Naive thymus-derived CD4-positive, alpha-beta T cell (primary cell): ENCODE data around the gene PELI2. TPM values are rescaled to one million over a fixed set of nuclear protein-coding genes. Genes with fewer than 3 reads are reported as not detected.
A peak's percentile ranks its signal among the peaks of the same experiment; 100 is the strongest.

Source experiments
- ATAC-seq: fragments of 150-1000 bp; cut with Tn5 transposase; 2 replicates; pipeline ENCODE4 v1.10.0; 2021; ENCODE audit warnings: mild to moderate bottlenecking, moderate library complexity
- CTCF ChIA-PET: fragments of 350-600 bp; sonication (Branson Sonifier 250); formaldehyde crosslinking; loops from one replicate; lab custom pipeline; 2021; ENCODE audit warnings: antibody characterized with exemption; lab: Charles Lee
- POLR2A ChIA-PET: fragments of 350-600 bp; sonication (Branson Sonifier 250); formaldehyde crosslinking; loops from one replicate; lab custom pipeline; 2021; ENCODE audit warnings: antibody characterized with exemption, inconsistent platforms; lab: Charles Lee
- DNase-seq, 9 donors: peaks; one replicate each; pipeline versions ENCODE4 v3.0.0 to v3.0.0-alpha.2; 2020 to 2022; ENCODE audit warnings: mixed read lengths in 1 of 9
- H3K27ac ChIP-seq: one replicate; pipeline ENCODE4 v1.7.0; 2013; ENCODE audit warnings: mild to moderate bottlenecking, low read depth, low read length, moderate library complexity
- H3K27me3 ChIP-seq, 2 donors: one replicate each; pipeline ENCODE4 v1.7.0; 2013; ENCODE audit warnings: low read length in 2 of 2, mild to moderate bottlenecking in 2 of 2, moderate library complexity in 2 of 2; ENCODE audit not compliant: control insufficient read depth in 2 of 2, insufficient read depth in 2 of 2
- H3K36me3 ChIP-seq, 3 experiments: 1 replicate in 2 of 3; 2 replicates in 1 of 3; pipeline ENCODE4 v1.7.0; 2013; ENCODE audit warnings: low read length in 3 of 3, mild to moderate bottlenecking in 3 of 3, moderate library complexity in 1 of 3; ENCODE audit not compliant: insufficient read depth in 3 of 3, control insufficient read depth in 2 of 3
- H3K4me1 ChIP-seq, 2 donors: one replicate each; pipeline ENCODE4 v1.7.0; 2013; ENCODE audit warnings: low read length in 2 of 2, mild to moderate bottlenecking in 2 of 2, moderate library complexity in 1 of 2; ENCODE audit not compliant: control insufficient read depth in 2 of 2, insufficient read depth in 2 of 2
- H3K4me3 ChIP-seq: 2 replicates; pipeline ENCODE4 v1.7.0; 2013; ENCODE audit warnings: mild to moderate bottlenecking, low read length
- H3K9me3 ChIP-seq, 3 experiments: 1 replicate in 2 of 3; 2 replicates in 1 of 3; pipeline ENCODE4 v1.7.0; 2013; ENCODE audit warnings: low read length in 3 of 3; ENCODE audit not compliant: control insufficient read depth in 2 of 3
- H3K27ac Mint-ChIP-seq, 9 donors: one replicate each; pipeline ENCODE4 v1.8.0; 2020 to 2022; ENCODE audit warnings: mixed read lengths in 9 of 9, mild to moderate bottlenecking in 8 of 9, moderate library complexity in 5 of 9, inconsistent platforms in 2 of 9
- H3K27me3 Mint-ChIP-seq, 5 donors: one replicate each; pipeline ENCODE4 v1.8.0; 2021 to 2022; ENCODE audit warnings: mixed read lengths in 5 of 5, mild to moderate bottlenecking in 1 of 5
- H3K36me3 Mint-ChIP-seq, 5 donors: one replicate each; pipeline ENCODE4 v1.8.0; 2020 to 2022; ENCODE audit warnings: mixed read lengths in 5 of 5, mild to moderate bottlenecking in 3 of 5, inconsistent platforms in 1 of 5
- H3K4me1 Mint-ChIP-seq, 7 donors: one replicate each; pipeline ENCODE4 v1.8.0; 2020 to 2022; ENCODE audit warnings: mixed read lengths in 7 of 7, mild to moderate bottlenecking in 3 of 7, inconsistent platforms in 1 of 7
- H3K4me3 Mint-ChIP-seq, 10 donors: one replicate each; pipeline ENCODE4 v1.8.0; 2020 to 2022; ENCODE audit warnings: mild to moderate bottlenecking in 10 of 10, mixed read lengths in 10 of 10, moderate library complexity in 6 of 10, inconsistent platforms in 2 of 10
- H3K9me3 Mint-ChIP-seq, 11 donors: one replicate each; pipeline ENCODE4 v1.8.0; 2020 to 2022; ENCODE audit warnings: mixed read lengths in 11 of 11, mild to moderate bottlenecking in 4 of 11, inconsistent platforms in 1 of 11, moderate library complexity in 1 of 11
- intact Hi-C, 2 donors: fragments of 100-400 bp; cut with micrococcal nuclease; formaldehyde crosslinking; loops; one replicate each; pipeline ENCODE4 v1.15.1; 2023
- polyA plus RNA-seq, 2 donors: library from polyadenylated mRNA; unstranded; fragments of 300-500 nt; fragmentation: Illumina TruSeq; gene quantifications; one replicate each; pipeline ENCODE4 v1.2.3, GENCODE V29; 2021
- total RNA-seq, 6 experiments: library from RNA in 5 of 6; stranded (reverse) in 5 of 6; gene quantifications; 1 replicate in 5 of 6; 2 replicates in 1 of 6; pipeline ENCODE4 v1.2.3 and lab custom pipeline; 2021 to 2026

PELI2 gene
- total and polyA plus RNA-seq, 7 experiments from 2014 or later = 1.7 to 24.7 (median 11.3) TPM

DNA sequence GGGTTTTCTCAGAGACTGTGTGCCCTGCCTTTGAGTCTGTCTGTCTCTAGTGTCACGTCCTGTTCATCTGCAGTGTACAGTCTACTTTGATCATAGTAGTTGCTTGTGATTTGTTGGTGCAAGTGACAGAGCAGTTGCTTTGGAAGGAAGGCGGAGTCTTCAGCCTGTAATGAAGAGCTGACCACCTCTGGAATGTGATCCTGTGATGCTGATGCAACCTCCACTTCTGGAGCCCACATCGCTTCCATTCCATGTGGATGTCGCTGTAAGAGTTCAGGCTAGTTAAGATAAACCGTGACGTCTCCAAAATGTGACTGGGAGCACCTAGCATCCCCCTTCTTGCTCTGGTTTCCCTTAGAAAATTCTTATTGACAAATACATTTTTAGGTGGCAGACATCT is 51.8 kb downstream of the PELI2 start:
- Histone ChIP-seq H3K9me3 (peaks cover 0 to 5% (median 0%) of the 10 kb centered on the region in 3 experiments), H3K27ac (no peak overlapping the region), H3K36me3 (no peaks in the 10 kb centered on the region), H3K27me3 (no peaks in the 10 kb centered on the region), H3K4me3 (no peak overlapping the region), H3K4me1 (peaks cover 3 to 26% of the 10 kb centered on the region in 2 donors)
- Mint-ChIP-seq H3K27ac (peak overlapping the region in 1 of 9 donors; percentile 45), H3K4me3 (peak overlapping the region in 1 of 10 donors; percentile 6), H3K36me3 (peaks cover 10 to 36% (median 27%) of the 10 kb centered on the region in 5 donors), H3K4me1 (peaks cover 40 to 80% (median 64%) of the 10 kb centered on the region in 7 donors), H3K27me3 (no peaks in the 10 kb centered on the region), H3K9me3 (peaks cover 9 to 34% (median 22%) of the 10 kb centered on the region in 11 donors)
- no peak for ATAC-seq
- intact Hi-C loops = loop anchor here in 1 of 2 donors (5.0 to 10.0 kb wide), 2 partner anchors 165 to 363 kb away; no protein-coding TSS in a partner anchor
- DNase-seq = peak in 1 of 9 donors; percentile 28
- POLR2A ChIA-PET = no interaction called here
- CTCF ChIA-PET = no interaction called here

DNA sequence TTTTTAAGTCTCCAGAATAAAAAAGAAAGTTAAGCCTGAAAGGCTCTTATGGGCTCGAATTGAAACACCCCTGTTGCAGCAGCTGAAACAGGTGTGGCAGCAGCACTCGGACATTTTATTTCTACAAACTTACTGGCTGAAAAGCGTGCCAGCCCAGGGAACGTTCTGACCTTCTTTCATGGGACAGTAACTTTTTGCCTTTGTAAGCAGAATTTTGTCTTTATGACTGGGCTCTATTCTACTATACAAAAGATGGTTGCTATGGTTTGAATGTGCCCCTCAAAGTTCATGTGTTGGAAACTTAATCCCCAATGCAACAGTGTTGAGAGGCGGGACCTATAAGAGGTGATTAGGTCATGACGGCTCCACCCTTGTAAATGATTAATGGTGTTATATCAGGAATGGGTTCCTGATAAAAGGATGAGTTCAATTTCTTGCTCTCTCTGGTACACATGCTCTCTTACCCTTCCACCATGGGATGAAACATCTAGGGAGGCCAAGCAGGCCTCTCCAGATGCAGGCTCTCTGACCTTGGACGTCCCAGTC is 52.7 kb downstream of the PELI2 start:
- Histone ChIP-seq H3K27me3 (no peaks in the 10 kb centered on the region), H3K36me3 (no peaks in the 10 kb centered on the region), H3K27ac (no peak overlapping the region), H3K4me1 (peaks cover 3 to 26% of the 10 kb centered on the region in 2 donors), H3K9me3 (peaks cover 0 to 4% (median 0%) of the 10 kb centered on the region in 3 experiments), H3K4me3 (no peak overlapping the region)
- CTCF ChIA-PET = no interaction called here
- peaks cover 6 to 25% (median 14%) of the 10 kb centered on the region in 11 donors for H3K9me3 Mint-ChIP-seq
- intact Hi-C loops = loop anchor here in 1 of 2 donors (5.0 to 10.0 kb wide), 2 partner anchors 166 to 364 kb away; no protein-coding TSS in a partner anchor
- no peak for DNase-seq
- peaks cover 4 to 34% (median 29%) of the 10 kb centered on the region in 5 donors for H3K36me3 Mint-ChIP-seq
- H3K27me3 Mint-ChIP-seq = no peaks in the 10 kb centered on the region
- peak overlapping the region in 4 of 10 donors; percentile 36 to 51 (median 45) for H3K4me3 Mint-ChIP-seq
- POLR2A ChIA-PET = no interaction called here
- peak overlapping the region in 3 of 9 donors; percentile 73 to 84 (median 79) for H3K27ac Mint-ChIP-seq
- peaks cover 39 to 76% (median 64%) of the 10 kb centered on the region in 7 donors for H3K4me1 Mint-ChIP-seq
- ATAC-seq = no peak

DNA sequence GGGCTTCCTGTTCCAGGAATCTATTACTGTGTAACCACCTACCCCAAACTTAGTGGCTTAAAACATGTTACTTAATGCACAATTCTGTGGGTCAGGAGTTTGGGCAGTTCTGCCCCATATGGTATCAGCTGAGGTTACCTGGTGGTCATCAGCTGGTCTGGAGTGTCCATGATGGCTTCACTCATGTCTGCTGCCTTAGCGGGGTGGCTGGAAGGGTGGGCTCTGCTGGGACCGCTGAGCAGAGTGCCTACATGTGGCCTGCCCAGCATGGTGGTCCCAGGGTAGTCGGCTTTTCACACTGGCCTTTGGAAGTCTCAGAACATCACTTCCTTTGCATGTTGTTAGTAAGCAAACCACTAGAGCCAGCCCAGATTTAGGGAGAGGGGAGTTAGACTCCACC is 53.9 kb downstream of the PELI2 start:
- Histone ChIP-seq H3K4me1 (peaks cover 3 to 26% of the 10 kb centered on the region in 2 donors), H3K9me3 (no peaks in the 10 kb centered on the region), H3K27me3 (no peaks in the 10 kb centered on the region), H3K27ac (no peak overlapping the region), H3K4me3 (no peak overlapping the region), H3K36me3 (no peaks in the 10 kb centered on the region)
- ChIA-PET POLR2A (no interaction called here), CTCF (interaction anchor here (0.6 kb wide), 1 partner anchor 476 kb away, joined by 4 read pairs; no protein-coding TSS in a partner anchor)
- peak; percentile 13 for ATAC-seq
- H3K27me3 Mint-ChIP-seq = no peaks in the 10 kb centered on the region
- peaks cover 3 to 16% (median 7%) of the 10 kb centered on the region in 11 donors for H3K9me3 Mint-ChIP-seq
- H3K4me3 Mint-ChIP-seq = peak overlapping the region in 8 of 10 donors; percentile 1 to 75 (median 44)
- DNase-seq = no peak
- intact Hi-C loops = loop anchor here in 1 of 2 donors (2.0 to 10.0 kb wide), 4 partner anchors 23 to 365 kb away; partner anchors contain the start of gene PELI2
- H3K4me1 Mint-ChIP-seq = peaks cover 37 to 75% (median 64%) of the 10 kb centered on the region in 7 donors
- H3K36me3 Mint-ChIP-seq = peaks cover 0 to 30% (median 21%) of the 10 kb centered on the region in 5 donors
- peak overlapping the region in 7 of 9 donors; percentile 7 to 91 (median 56) for H3K27ac Mint-ChIP-seq

DNA sequence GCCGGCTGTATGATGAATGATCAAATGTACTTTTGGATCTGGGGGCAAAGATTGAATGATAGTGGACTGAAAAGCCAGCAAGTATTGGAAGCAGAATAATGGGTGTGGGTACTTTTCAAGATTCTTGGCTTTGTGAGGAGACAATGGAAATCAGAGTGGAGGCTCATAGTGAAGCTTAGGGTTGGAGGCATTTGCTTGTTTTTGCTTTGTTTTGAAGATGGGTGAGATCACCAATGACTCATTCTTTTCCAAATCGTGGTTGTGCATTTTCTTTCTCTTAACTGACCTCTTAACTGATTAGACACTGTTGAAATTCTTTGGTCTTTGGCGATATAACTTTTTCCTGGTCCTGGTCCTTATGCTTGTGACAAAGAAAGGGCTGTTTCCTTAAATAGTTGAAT is 54.4 kb downstream of the PELI2 start:
- no peak for DNase-seq
- Mint-ChIP-seq H3K9me3 (peaks cover 0 to 11% (median 2%) of the 10 kb centered on the region in 11 donors), H3K27me3 (no peaks in the 10 kb centered on the region), H3K27ac (peak overlapping the region; percentile 2 to 91 (median 54)), H3K4me1 (peaks cover 32 to 70% (median 63%) of the 10 kb centered on the region in 7 donors), H3K36me3 (peaks cover 0 to 26% (median 17%) of the 10 kb centered on the region in 5 donors), H3K4me3 (peak overlapping the region; percentile 15 to 75 (median 42))
- ATAC-seq = no peak
- Histone ChIP-seq H3K27ac (no peak overlapping the region), H3K36me3 (no peaks in the 10 kb centered on the region), H3K9me3 (no peaks in the 10 kb centered on the region), H3K27me3 (no peaks in the 10 kb centered on the region), H3K4me3 (no peak overlapping the region), H3K4me1 (peaks cover 3 to 26% of the 10 kb centered on the region in 2 donors)
- POLR2A ChIA-PET = interaction anchor here (0.7 kb wide), 1 partner anchor 53 kb away, joined by 3 read pairs; no protein-coding TSS in a partner anchor
- CTCF ChIA-PET = interaction anchor here (0.6 kb wide), 1 partner anchor 476 kb away, joined by 4 read pairs; no protein-coding TSS in a partner anchor
- intact Hi-C loops = loop anchor here in 1 of 2 donors (2.0 to 10.0 kb wide), 4 partner anchors 22 to 365 kb away; partner anchors contain the start of gene PELI2

DNA sequence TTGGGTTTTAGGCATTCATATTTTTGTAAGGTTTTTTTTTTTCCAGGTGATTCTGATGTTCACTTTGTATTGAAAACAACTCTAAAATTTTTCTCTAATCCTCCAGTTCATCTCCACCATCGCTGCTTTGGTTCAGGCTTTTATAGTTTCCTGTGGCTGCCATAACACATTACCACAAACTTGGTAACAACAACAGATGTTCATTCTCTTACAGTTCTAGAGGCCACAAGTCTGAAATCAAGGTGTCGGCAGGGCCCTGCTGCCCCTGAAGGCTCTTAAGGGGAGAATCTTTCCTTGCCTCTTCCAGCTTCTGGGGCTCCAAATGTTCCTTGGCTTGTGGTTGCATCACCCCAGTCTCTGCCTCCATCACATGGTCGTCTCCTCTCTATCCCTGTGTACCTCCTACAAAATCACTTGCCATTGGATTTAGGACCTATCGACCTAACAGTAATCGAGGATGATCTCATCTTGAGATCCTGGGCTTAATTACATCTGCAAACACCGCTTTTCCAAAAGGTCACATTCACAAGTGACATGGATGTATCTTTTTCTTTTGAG is 55.2 kb downstream of the PELI2 start:
- Histone ChIP-seq H3K36me3 (no peaks in the 10 kb centered on the region), H3K9me3 (no peaks in the 10 kb centered on the region), H3K27me3 (no peaks in the 10 kb centered on the region), H3K4me1 (peaks cover 3 to 26% of the 10 kb centered on the region in 2 donors), H3K4me3 (no peak overlapping the region), H3K27ac (no peak overlapping the region)
- peaks cover 0 to 8% (median 2%) of the 10 kb centered on the region in 11 donors for H3K9me3 Mint-ChIP-seq
- CTCF ChIA-PET = no interaction called here
- intact Hi-C loops = loop anchor here in 1 of 2 donors (2.0 to 10.0 kb wide), 4 partner anchors 21 to 366 kb away; partner anchors contain the start of gene PELI2
- peak overlapping the region; percentile 0 to 75 (median 30) for H3K4me3 Mint-ChIP-seq
- peak overlapping the region in 8 of 9 donors; percentile 51 to 91 (median 68) for H3K27ac Mint-ChIP-seq
- peak; percentile 44 for ATAC-seq
- no peaks in the 10 kb centered on the region for H3K27me3 Mint-ChIP-seq
- peaks cover 0 to 23% (median 17%) of the 10 kb centered on the region in 5 donors for H3K36me3 Mint-ChIP-seq
- POLR2A ChIA-PET = interaction anchor here (0.7 kb wide), 1 partner anchor 54 kb away, joined by 3 read pairs; no protein-coding TSS in a partner anchor
- peak in 4 of 9 donors; percentile 32 to 67 (median 37) for DNase-seq
- H3K4me1 Mint-ChIP-seq = peaks cover 31 to 65% (median 58%) of the 10 kb centered on the region in 7 donors

DNA sequence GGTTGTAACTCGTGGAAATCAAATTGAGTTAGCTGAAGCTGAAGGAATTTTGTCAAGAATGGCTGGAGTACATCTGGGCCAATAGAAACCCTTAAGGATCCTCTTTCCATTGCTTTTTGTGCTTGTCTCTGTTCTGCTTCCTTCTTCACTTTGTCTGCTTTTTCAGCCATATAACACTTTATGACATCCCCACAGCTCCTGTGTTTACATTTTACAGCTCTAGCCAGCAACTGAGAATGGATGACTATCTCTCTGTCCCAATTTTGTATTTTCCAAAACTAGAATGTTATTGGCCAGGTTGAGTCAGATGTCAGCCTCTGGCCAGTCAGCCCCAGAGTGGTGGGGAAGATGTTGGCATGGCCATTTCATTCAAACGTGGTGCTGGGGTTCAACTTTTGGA is 57.6 kb downstream of the PELI2 start:
- intact Hi-C loops = loop anchor here in 1 of 2 donors (10.0 kb wide), 1 partner anchor 171 kb away; no protein-coding TSS in a partner anchor
- ATAC-seq = no peak
- no peaks in the 10 kb centered on the region for H3K27me3 Mint-ChIP-seq
- H3K4me3 Mint-ChIP-seq = no peak overlapping the region
- Histone ChIP-seq H3K4me1 (peaks cover 3 to 19% of the 10 kb centered on the region in 2 donors), H3K27me3 (no peaks in the 10 kb centered on the region), H3K27ac (no peak overlapping the region), H3K4me3 (no peak overlapping the region), H3K36me3 (no peaks in the 10 kb centered on the region), H3K9me3 (no peaks in the 10 kb centered on the region)
- H3K27ac Mint-ChIP-seq = peak overlapping the region in 1 of 9 donors; percentile 14
- peaks cover 26 to 52% (median 46%) of the 10 kb centered on the region in 7 donors for H3K4me1 Mint-ChIP-seq
- DNase-seq = no peak
- POLR2A ChIA-PET = no interaction called here
- peaks cover 0 to 38% (median 27%) of the 10 kb centered on the region in 5 donors for H3K36me3 Mint-ChIP-seq
- peaks cover 0 to 8% (median 2%) of the 10 kb centered on the region in 11 donors for H3K9me3 Mint-ChIP-seq
- CTCF ChIA-PET = interaction anchor here (0.6 kb wide), 1 partner anchor 390 kb away, joined by 3 read pairs; no protein-coding TSS in a partner anchor
